WI38 (cell line): ENCODE results near the gene ERCC5.

Source experiments
- H3K4me3 ChIP-seq: 2 replicates; pipeline ENCODE4 v1.5.1; 2011; ENCODE audit warnings: low read depth, mild to moderate bottlenecking, control low read depth, low read length
- CTCF ChIP-seq: IDR thresholded peaks from 2 replicates; pipeline ENCODE4 v1.5.1; 2012; ENCODE audit warnings: low read depth, mild to moderate bottlenecking, control low read depth, low read length

Gene ERCC5

GRCh38 chr13:102856557-102856956 is 10.7 kb downstream of the ERCC5 start:
- no peak overlapping the region for H3K4me3 ChIP-seq
- no peak for TF ChIP-seq CTCF

- TF ChIP-seq CTCF = no peak
Observed at GRCh38 chr13:102862624-102863210, 16.9 kb downstream of the ERCC5 start.

GRCh38 chr13:102863590-102863989 is 17.8 kb downstream of the ERCC5 start:
- no peak overlapping the region for H3K4me3 ChIP-seq
- no peak for TF ChIP-seq CTCF

More at GRCh38 chr13:102862624-102863210, 16.9 kb downstream of the ERCC5 start:
- H3K4me3 ChIP-seq = no peak overlapping the region

GRCh38 chr13:102868366-102868936 is 22.6 kb downstream of the ERCC5 start:
- H3K4me3 ChIP-seq = no peak overlapping the region
- TF ChIP-seq CTCF = no peak

GRCh38 chr13:102869948-102870676 is 24.3 kb downstream of the ERCC5 start:
- no peak overlapping the region for H3K4me3 ChIP-seq
- no peak for TF ChIP-seq CTCF

GRCh38 chr13:102870677-102871415 is 25.0 kb downstream of the ERCC5 start:
- peak; percentile 72 for TF ChIP-seq CTCF
- H3K4me3 ChIP-seq = no peak overlapping the region

GRCh38 chr13:102872131-102872530 is 26.3 kb downstream of the ERCC5 start:
- no peak for TF ChIP-seq CTCF
- no peak overlapping the region for H3K4me3 ChIP-seq
